HL-60 (cell line): ENCODE data around the gene ALMS1.
"Not testable (repeated sequence)": the region's sequence is repeated elsewhere in the genome, so short reads cannot be mapped to it uniquely, and the experiment has no call there.

ENCODE experiments used
- DNase-seq, 2 experiments: peaks; one replicate each; pipeline ENCODE4 v3.0.0-alpha.2; 2010 to 2020; ENCODE audit warnings: low read depth in 1 of 2, low spot score in 1 of 2
- H3K27ac ChIP-seq: fragments of 250-450 bp; sonication (Bioruptor Pico); replicated peaks from 2 replicates; pipeline ENCODE4 v1.5.1; 2020; ENCODE audit warnings: mild to moderate bottlenecking, moderate library complexity
- H3K27me3 ChIP-seq: fragments of 250-450 bp; sonication (Bioruptor Pico); 2 replicates; pipeline ENCODE4 v1.5.1; 2021; ENCODE audit warnings: mild to moderate bottlenecking, moderate library complexity; ENCODE audit not compliant: insufficient read depth, poor library complexity, severe bottlenecking
- H3K4me3 ChIP-seq: replicated peaks from 2 replicates; pipeline ENCODE4 v1.5.1; 2011; ENCODE audit warnings: mild to moderate bottlenecking, control low read depth, low read length; ENCODE audit not compliant: insufficient read depth
- CTCF ChIP-seq: IDR thresholded peaks from one replicate; pipeline ENCODE4 v1.5.1; 2011; ENCODE audit warnings: low read length, control low read depth, inconsistent platforms; ENCODE audit not compliant: insufficient read depth
- GABPA ChIP-seq: IDR thresholded peaks from 2 replicates; pipeline ENCODE4 v1.6.1; 2012; ENCODE audit warnings: low read depth
- POLR2AphosphoS5 ChIP-seq: IDR thresholded peaks from 2 replicates; pipeline ENCODE4 v1.6.1; 2012; ENCODE audit warnings: low read depth
- SPI1 ChIP-seq: IDR thresholded peaks from 2 replicates; pipeline ENCODE4 v1.6.1; 2012; ENCODE audit warnings: low read depth, mild to moderate bottlenecking, borderline replicate concordance
- TF ChIP-seq, protein P1 (sequence below): IDR thresholded peaks from 2 replicates; pipeline ENCODE4 v1.6.1; 2012; ENCODE audit warnings: low read depth; ENCODE audit not compliant: insufficient replicate concordance

ALMS1 gene

GRCh38 chr2:73494031-73494430 is 108.4 kb downstream of the ALMS1 start:
- DNase-seq, result no peak
- no peak overlapping the region for H3K27ac ChIP-seq
- TF ChIP-seq, protein P1, sequence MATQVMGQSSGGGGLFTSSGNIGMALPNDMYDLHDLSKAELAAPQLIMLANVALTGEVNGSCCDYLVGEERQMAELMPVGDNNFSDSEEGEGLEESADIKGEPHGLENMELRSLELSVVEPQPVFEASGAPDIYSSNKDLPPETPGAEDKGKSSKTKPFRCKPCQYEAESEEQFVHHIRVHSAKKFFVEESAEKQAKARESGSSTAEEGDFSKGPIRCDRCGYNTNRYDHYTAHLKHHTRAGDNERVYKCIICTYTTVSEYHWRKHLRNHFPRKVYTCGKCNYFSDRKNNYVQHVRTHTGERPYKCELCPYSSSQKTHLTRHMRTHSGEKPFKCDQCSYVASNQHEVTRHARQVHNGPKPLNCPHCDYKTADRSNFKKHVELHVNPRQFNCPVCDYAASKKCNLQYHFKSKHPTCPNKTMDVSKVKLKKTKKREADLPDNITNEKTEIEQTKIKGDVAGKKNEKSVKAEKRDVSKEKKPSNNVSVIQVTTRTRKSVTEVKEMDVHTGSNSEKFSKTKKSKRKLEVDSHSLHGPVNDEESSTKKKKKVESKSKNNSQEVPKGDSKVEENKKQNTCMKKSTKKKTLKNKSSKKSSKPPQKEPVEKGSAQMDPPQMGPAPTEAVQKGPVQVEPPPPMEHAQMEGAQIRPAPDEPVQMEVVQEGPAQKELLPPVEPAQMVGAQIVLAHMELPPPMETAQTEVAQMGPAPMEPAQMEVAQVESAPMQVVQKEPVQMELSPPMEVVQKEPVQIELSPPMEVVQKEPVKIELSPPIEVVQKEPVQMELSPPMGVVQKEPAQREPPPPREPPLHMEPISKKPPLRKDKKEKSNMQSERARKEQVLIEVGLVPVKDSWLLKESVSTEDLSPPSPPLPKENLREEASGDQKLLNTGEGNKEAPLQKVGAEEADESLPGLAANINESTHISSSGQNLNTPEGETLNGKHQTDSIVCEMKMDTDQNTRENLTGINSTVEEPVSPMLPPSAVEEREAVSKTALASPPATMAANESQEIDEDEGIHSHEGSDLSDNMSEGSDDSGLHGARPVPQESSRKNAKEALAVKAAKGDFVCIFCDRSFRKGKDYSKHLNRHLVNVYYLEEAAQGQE, result no peak
- TF ChIP-seq SPI1 (no peak), CTCF (no peak)
- H3K27me3 ChIP-seq, result no peaks in the 10 kb centered on the region
- no peak overlapping the region for H3K4me3 ChIP-seq

- H3K27me3 ChIP-seq, result no peaks in the 10 kb centered on the region
- TF ChIP-seq GABPA (no peak), POLR2AphosphoS5 (no peak), SPI1 (no peak), CTCF (no peak)
- TF ChIP-seq, protein P1, result no peak
- no peak overlapping the region for H3K4me3 ChIP-seq
- peak in 1 of 2 experiments; percentile 4 for DNase-seq
- H3K27ac ChIP-seq, result no peak overlapping the region
Measured at GRCh38 chr2:73503992-73504570, 118.4 kb downstream of the ALMS1 start.

GRCh38 chr2:73504850-73505249 is 119.2 kb downstream of the ALMS1 start:
- DNase-seq, H3K4me3 ChIP-seq, H3K27me3 ChIP-seq, H3K27ac ChIP-seq: not testable (repeated sequence)

- H3K27me3 ChIP-seq, H3K27ac ChIP-seq, H3K4me3 ChIP-seq, DNase-seq: not testable (repeated sequence)
Measured at GRCh38 chr2:73510470-73510869, 124.8 kb downstream of the ALMS1 start.

- TF ChIP-seq POLR2AphosphoS5, result no peak
- TF ChIP-seq, protein P1, result no peak
- H3K4me3 ChIP-seq, result no peak overlapping the region
- H3K27ac ChIP-seq, result no peak overlapping the region
- no peaks in the 10 kb centered on the region for H3K27me3 ChIP-seq
- DNase-seq, result no peak
Measured at GRCh38 chr2:73516033-73516432, 130.4 kb downstream of the ALMS1 start.
